Mononuclear cell (primary cell): ENCODE measurements around the gene NCKAP5. TPM values are rescaled to one million over a fixed set of nuclear protein-coding genes. Genes with fewer than 3 reads are reported as not detected.

ENCODE experiments used
- H3K27me3 ChIP-seq: 2 replicates; pipeline ENCODE4 v1.6.0; 2011; ENCODE audit warnings: low read length, control low read depth; ENCODE audit not compliant: insufficient read depth
- H3K4me1 ChIP-seq: 2 replicates; pipeline ENCODE4 v1.5.1; 2011; ENCODE audit warnings: mild to moderate bottlenecking, low read length, control low read depth; ENCODE audit not compliant: insufficient read depth
- H3K4me3 ChIP-seq: 2 replicates; pipeline ENCODE4 v1.5.1; 2011; ENCODE audit warnings: mild to moderate bottlenecking, low read length, moderate library complexity
- H3K9me3 ChIP-seq: 2 replicates; pipeline ENCODE4 v1.5.1; 2011; ENCODE audit warnings: low read depth, mild to moderate bottlenecking, control low read depth, low read length
- total RNA-seq: library from RNA; depleted of rRNA; stranded (reverse); fragments of >200 nt; gene quantifications from one replicate; pipeline ENCODE4 v1.2.3, GENCODE V29; 2012

The NCKAP5 gene
- under 0.01 TPM for total RNA-seq

DNA sequence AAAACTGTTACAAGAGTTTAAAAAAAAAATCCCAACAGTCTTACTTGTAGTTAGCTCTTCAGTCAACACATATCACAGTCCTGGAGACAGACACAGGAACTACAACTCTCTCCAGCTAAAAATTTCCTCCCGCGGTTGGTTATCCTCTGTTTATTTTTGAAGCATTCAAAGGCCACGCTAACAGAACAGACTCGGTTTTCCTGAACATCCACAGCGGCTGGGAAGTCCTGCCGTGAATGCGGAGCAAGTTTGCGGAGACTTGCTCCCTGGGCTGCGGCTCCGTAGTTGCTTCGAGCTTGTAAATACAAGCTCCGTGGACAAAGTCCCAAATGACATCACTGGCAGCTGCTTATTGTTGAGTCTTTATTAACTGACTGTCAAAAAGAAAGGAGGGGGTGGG lies at the start of gene NCKAP5:
TSS of gene NCKAP5 (minus strand) at position 292 of the 400 bp plus-strand sequence. CDS start 50,937 bp downstream, outside the sequence.
- Histone ChIP-seq H3K27me3 (peaks cover 9% of the 10 kb centered on the region), H3K9me3 (no peaks in the 10 kb centered on the region), H3K4me1 (no peaks in the 10 kb centered on the region), H3K4me3 (no peak within 1 kb of the TSS)

DNA sequence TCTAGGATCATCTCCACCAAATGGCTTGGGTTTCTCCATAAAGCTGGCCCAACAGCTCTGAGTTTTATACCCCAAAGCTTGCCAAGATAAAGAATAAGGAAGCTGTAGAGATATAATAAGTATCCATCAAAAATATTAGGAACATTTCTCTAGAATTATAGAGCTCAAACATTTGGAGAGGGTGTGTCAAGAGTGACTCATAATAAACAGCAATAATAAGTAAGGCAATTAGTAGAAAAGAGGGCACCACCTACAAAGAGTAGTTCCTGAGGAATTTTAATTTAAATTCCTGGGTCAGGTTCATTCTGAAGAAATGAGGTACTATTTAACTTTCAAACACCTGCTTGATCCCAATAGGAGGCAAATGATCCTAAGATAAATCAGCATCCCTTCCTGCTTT lies 41.4 kb upstream of the NCKAP5 start:
- Histone ChIP-seq H3K4me1 (no peaks in the 10 kb centered on the region), H3K27me3 (no peaks in the 10 kb centered on the region), H3K9me3 (no peaks in the 10 kb centered on the region), H3K4me3 (no peak overlapping the region)

DNA sequence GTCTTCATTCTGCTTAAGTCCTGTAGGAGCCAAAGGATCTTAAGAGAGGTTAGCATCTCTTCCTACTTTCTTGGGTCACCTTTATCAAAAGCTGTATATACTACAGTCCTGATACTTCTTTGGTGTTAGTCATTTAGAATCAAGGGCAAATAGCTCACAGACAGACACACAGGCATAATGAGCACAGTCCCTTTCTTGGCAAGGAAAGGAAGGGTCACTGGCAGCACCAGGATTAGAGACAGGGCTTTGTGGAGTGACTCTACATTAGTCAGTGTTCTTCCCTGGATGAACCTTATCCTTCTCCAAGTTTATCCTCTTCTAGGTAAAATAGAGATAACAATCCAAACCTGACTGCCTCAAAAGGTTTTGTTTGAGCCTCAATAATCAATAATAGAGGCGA lies 40.0 kb upstream of the NCKAP5 start:
- no peak overlapping the region for H3K4me3 ChIP-seq
- H3K9me3 ChIP-seq: no peaks in the 10 kb centered on the region
- no peaks in the 10 kb centered on the region for H3K27me3 ChIP-seq
- H3K4me1 ChIP-seq: no peaks in the 10 kb centered on the region

DNA sequence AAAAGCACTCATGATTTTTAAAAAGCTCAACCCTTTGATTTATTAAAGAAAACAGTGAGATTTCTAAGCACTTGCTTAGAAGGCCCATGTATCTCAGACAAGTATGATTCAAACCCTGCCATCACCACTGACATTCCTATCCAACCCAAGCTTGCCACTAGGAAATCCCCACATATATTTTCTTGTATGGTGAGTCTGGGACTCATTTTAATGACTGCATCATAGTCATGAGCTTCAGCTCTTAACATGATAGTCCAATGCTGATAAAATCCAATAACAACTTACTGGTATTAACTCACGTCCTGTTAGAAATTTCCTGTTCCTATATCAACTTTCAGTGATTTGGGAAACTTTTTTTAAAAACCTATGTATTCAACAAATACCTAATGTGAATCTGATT lies 39.4 kb upstream of the NCKAP5 start:
- no peaks in the 10 kb centered on the region for H3K9me3 ChIP-seq
- H3K27me3 ChIP-seq: no peaks in the 10 kb centered on the region
- H3K4me1 ChIP-seq: no peaks in the 10 kb centered on the region
- no peak overlapping the region for H3K4me3 ChIP-seq

DNA sequence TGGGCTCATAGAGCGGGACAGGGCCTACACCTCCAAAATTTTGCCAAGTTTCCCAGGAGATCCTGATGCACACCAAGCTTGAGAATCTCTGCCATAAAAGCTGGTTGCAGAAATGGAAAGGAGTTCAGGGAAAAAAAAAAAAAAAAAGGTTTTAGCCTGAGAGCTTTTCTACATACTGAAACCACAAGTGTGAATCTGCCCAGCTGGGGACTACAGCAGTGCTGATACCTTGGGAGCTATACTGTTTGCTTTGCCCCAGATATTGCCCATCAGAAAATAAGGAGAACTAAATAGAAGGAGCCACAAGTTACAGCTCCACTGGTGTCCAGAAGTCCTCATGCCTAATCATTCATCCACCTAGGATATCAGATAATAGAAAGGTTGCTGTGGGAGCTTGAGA lies 38.4 kb upstream of the NCKAP5 start:
- no peaks in the 10 kb centered on the region for H3K9me3 ChIP-seq
- H3K4me1 ChIP-seq: no peaks in the 10 kb centered on the region
- no peaks in the 10 kb centered on the region for H3K27me3 ChIP-seq
- no peak overlapping the region for H3K4me3 ChIP-seq

DNA sequence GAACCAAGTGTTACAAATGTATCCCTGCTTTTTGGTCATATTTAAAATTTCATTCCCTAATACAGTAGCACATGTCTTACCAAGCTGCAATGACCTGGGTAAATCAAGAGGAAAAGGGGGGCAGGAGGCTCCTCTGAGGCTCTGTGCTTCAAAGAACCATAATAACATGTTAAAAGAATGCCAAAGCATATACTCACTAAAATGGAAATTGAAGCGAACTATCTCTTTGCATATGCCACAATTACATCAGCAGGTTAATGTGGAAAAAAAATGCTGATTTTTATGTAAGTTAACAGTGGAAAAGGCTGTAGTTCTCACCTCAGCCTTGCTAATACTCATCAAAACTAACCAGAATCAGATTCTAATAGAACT lies 37.5 kb upstream of the NCKAP5 start:
- H3K9me3 ChIP-seq: no peaks in the 10 kb centered on the region
- H3K4me1 ChIP-seq: no peaks in the 10 kb centered on the region
- no peaks in the 10 kb centered on the region for H3K27me3 ChIP-seq
- no peak overlapping the region for H3K4me3 ChIP-seq

DNA sequence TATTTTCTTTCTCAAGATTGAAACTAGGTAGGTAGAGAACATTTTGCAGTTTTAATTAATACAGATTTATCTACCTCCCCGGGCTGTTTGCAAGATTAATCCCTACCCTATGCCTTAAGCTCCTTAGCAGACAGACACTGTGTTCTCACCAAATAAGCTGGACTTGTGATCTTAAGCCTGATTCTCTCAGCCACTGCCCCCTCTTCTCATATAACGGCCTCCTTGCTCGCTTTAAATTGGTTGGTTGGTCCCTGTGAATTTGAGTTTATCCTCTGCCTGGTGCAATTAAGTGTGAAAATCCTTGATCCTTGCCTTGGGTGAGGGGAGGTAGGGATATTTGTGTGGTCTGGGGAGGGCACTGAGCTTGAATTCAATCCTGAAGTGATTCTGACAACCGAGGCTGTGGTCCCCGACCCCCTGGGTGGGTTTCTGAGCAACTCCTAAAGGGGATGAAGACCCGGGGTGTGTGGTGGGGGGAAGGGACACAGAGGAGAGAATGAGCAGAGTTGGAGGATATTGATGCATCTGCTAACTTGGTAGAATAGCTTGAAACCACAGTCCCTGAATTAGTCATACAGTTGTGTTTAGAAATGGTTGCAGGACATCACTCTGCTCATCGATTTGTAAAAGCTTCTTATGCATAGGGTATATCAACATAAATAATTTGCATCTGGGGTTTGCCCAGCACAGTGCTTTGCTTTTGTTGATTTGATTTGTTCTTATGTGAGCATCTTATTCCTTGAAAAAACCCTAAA lies 36.9 kb upstream of the NCKAP5 start:
- Histone ChIP-seq H3K27me3 (no peaks in the 10 kb centered on the region), H3K4me1 (no peaks in the 10 kb centered on the region), H3K4me3 (no peak overlapping the region), H3K9me3 (no peaks in the 10 kb centered on the region)

DNA sequence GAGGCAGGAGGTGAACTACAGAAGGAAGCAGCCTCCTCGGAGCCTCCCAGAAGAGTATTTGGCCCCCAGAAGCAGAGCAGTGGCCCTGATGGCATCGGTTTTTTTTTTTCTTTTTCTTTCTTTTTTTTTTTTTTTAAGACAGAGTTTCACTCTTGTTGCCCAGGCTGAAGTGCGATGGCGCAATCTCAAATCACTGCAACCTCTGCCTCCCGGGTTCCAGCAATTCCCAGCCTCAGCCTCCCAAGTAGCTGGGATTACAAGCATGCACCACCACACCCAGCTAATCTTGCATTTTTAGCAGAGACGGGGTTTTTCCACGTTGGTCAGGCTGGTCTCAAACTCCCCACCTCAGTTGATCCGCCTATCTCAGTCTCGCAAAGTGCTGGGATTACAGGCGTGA lies 34.8 kb upstream of the NCKAP5 start:
- Histone ChIP-seq H3K9me3 (no peaks in the 10 kb centered on the region), H3K27me3 (no peaks in the 10 kb centered on the region), H3K4me3 (no peak overlapping the region), H3K4me1 (no peaks in the 10 kb centered on the region)

DNA sequence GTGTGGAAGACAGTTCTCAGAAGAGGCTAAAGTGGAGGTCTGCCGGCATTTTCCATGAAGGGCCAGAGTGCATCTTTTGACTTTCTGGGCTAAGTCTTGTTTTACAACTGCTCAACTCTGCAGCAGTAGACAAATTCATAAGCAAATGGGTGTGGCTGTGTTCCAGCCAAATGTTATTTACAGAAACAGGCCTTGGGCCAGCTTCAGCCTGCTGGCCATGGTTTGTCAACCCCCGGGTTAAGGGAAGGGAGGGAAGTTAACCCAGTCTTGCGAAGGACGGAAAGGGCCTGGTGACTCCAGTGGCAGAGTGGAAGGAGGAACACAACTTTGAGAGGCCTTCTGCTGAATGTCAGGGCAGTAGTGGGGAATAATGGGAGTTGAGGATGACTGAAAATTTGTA lies 34.3 kb upstream of the NCKAP5 start:
- Histone ChIP-seq H3K4me3 (no peak overlapping the region), H3K4me1 (no peaks in the 10 kb centered on the region), H3K9me3 (no peaks in the 10 kb centered on the region), H3K27me3 (no peaks in the 10 kb centered on the region)

DNA sequence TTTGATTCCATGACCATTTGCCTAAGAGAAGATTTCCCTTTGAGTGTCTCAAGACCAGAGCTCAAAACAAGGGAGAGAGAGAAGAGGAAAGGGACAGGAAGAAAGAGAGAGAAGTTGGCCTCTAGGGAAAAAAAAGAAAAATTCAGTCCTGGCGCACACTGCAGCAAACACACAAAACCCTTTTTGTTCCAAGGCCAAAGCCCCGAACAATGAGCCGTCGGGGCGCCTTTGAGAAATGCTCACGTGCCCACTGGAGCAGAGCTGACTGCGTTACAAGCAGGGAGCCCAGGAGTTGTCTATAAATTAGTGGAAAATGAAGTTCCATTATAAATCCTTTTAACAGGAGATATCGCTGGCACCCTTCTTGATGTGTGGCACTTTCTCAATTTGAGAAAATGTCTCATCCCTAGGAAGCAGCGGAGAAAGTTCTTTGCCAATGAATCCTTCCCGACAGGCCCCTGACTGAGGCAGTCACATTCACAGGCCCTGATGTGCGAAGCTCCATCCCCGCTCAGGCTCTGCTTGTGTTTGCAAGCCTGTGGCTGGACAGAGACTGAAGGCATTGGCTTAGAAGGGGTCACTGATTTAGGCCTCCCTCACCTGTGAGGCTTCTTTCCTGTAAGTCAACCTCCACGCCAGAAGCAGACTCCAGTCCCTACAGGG lies 32.1 kb upstream of the NCKAP5 start:
- Histone ChIP-seq H3K4me3 (no peak overlapping the region), H3K27me3 (no peaks in the 10 kb centered on the region), H3K9me3 (no peaks in the 10 kb centered on the region)

DNA sequence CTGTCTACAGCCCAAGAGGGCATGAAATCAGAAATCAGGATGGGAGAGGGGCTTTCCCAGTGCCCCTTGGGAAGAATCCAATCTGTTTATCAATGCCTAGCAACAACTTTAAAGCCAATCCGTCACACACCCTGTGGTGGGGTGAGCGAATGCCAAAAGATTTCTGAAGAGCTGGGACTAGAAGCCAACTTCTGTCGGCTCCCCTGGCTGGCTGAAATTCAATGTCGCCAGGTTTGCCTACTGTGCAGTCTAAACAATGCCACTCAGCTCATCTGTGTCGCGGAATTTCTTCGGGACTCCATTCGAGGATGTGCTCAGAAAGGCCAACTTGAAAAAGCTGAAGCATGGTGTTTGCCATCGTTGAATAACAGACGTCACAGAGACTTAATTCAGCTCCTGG lies 31.5 kb upstream of the NCKAP5 start:
- Histone ChIP-seq H3K9me3 (no peaks in the 10 kb centered on the region), H3K4me1 (no peaks in the 10 kb centered on the region), H3K4me3 (no peak overlapping the region), H3K27me3 (no peaks in the 10 kb centered on the region)

More for the DNA sequence above, 32.1 kb upstream of the NCKAP5 start:
- no peaks in the 10 kb centered on the region for H3K4me1 ChIP-seq

DNA sequence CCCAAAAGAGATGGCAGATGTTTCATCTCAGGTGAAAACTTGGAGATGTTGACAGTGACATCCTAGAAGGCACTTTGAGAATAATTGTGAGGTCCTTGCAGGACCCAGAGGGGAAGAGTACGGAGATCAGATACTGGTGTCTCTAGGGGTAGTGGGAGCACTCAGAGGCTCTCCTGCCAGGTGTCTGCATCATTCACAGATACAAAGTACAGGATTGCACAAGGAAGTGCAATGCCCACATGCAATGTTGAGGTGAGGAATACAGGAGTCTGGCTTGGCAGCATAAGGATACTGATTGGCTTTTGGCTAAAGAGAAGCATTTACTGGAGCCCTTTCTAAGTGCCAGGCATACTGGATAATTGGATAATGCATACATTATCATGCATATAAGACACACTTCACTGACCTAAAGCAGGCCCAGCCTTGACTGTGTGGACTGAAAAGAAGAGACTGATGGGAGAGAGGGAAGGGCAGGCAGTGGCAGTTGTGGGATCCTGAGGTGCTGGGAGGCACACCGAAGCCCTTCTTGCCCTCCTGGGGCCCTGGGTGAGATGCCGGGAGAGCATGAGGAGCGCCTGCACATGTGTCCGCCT lies 31.0 kb upstream of the NCKAP5 start:
- H3K27me3 ChIP-seq: no peaks in the 10 kb centered on the region
- H3K4me3 ChIP-seq: no peak overlapping the region
- H3K9me3 ChIP-seq: no peaks in the 10 kb centered on the region
- H3K4me1 ChIP-seq: no peaks in the 10 kb centered on the region

DNA sequence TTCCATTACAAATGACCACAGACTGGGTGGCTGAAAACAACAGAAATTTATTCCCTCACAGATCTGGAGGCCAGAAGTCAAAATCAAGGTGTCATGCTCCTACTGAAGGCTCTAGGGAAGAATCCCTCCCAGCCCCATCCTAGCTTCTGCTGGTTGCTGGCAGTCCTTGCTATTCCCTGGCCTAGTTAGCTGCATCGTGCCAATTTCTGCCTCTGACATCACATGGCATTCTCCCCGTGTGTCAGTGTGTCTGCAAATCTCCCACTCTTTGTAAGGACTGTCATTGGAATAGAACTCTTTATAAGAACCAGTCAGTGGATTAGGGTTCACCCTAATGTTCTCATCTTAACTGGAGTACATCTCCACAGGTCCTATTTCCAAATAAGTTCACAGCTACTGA lies 30.5 kb upstream of the NCKAP5 start:
- H3K4me3 ChIP-seq: no peak overlapping the region
- H3K4me1 ChIP-seq: no peaks in the 10 kb centered on the region
- H3K27me3 ChIP-seq: no peaks in the 10 kb centered on the region
- H3K9me3 ChIP-seq: no peaks in the 10 kb centered on the region

DNA sequence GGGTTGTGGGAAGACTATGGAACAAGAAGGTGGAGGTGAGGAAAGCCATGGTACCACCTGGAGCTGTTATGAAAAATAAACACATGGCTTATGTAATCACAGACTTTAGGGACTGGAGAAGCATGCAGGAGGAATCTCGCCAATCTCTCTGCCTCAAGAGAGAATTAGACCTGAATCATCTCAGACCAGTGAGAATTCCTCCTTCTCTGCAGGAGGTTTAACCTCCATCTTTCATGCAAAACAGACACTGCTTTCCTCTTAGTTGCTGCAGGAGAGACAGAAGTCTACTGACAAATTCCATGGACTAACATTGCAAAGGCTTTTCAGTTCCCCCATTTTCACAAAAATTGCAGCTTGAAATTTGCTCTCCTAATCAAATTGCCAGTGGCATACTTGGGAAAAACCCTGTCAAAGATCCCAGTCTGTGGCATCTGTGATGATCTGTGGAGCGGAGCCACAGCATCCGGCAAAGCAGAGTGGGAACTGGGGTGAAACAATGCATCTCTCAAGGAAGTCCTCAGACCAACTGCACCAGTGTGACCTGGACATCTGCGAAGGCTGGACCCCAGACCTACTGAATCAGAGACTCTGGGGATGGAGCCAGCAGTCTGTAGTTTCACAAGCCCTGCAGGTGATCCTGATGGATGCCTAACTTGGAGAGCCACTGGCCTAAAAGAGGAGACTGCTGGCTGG lies 28.6 kb upstream of the NCKAP5 start:
- no peaks in the 10 kb centered on the region for H3K9me3 ChIP-seq
- no peaks in the 10 kb centered on the region for H3K4me1 ChIP-seq
- no peaks in the 10 kb centered on the region for H3K27me3 ChIP-seq
- H3K4me3 ChIP-seq: no peak overlapping the region

DNA sequence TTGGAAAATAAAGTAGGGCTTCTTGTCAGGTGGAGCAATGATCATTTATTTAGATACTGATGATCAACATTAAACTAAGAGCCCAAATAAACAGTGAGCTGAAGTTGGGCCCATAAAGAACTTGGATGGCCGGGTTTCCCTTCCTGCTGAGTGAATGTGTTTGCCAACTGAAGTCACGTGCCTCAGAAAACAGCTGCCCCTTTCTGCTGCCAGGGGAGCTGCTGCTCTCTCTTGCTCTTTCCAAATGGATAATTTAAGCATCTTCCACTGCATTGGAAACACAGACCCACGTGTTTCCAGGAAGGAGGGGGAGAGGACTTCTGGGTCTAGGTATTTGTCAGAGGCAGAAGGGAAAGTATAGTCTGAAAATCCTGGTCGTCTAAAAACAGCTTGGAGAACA lies 22.9 kb upstream of the NCKAP5 start:
- no peak overlapping the region for H3K4me3 ChIP-seq
- no peaks in the 10 kb centered on the region for H3K27me3 ChIP-seq
- no peaks in the 10 kb centered on the region for H3K4me1 ChIP-seq
- H3K9me3 ChIP-seq: no peaks in the 10 kb centered on the region
